GM23338 (cell line): ENCODE results near the gene ALG5. TPM values are rescaled to one million over a fixed set of nuclear protein-coding genes. Genes with fewer than 3 reads are reported as not detected.

Experiments used
- ATAC-seq: fragments of 200-7000 bp; cut with Tn5 transposase; 3 replicates; pipeline ENCODE4 v1.9.1; 2020
- DNase-seq: peaks from one replicate; pipeline ENCODE4 v3.0.0-alpha.2; 2015; ENCODE audit warnings: low spot score
- H2AFZ ChIP-seq: fragments of 200-600 bp; sonication (generic); 2 replicates; pipeline ENCODE4 v1.8.0; 2016; ENCODE audit warnings: antibody characterized with exemption, mild to moderate bottlenecking, moderate library complexity
- H3F3A ChIP-seq: fragments of 200-600 bp; sonication (generic); replicated peaks from 2 replicates; pipeline ENCODE4 v1.8.0; 2017; ENCODE audit warnings: antibody characterized with exemption, mixed run types, low read depth
- H3K27ac ChIP-seq: fragments of 200-600 bp; sonication (generic); 2 replicates; pipeline ENCODE4 v1.6.1; 2016; ENCODE audit warnings: low read depth
- H3K27me3 ChIP-seq: fragments of 200-600 bp; sonication (generic); 2 replicates; pipeline ENCODE4 v1.8.0; 2016; ENCODE audit warnings: mild to moderate bottlenecking, mixed run types, moderate library complexity; ENCODE audit not compliant: insufficient read depth
- H3K36me3 ChIP-seq: fragments of 200-600 bp; sonication (generic); 2 replicates; pipeline ENCODE4 v1.8.0; 2016; ENCODE audit warnings: mild to moderate bottlenecking; ENCODE audit not compliant: insufficient read depth
- H3K4me1 ChIP-seq: fragments of 200-600 bp; sonication (generic); 2 replicates; pipeline ENCODE4 v1.8.0; 2016; ENCODE audit warnings: mild to moderate bottlenecking, moderate library complexity; ENCODE audit not compliant: insufficient read depth
- H3K4me2 ChIP-seq: fragments of 200-600 bp; sonication (generic); 2 replicates; pipeline ENCODE4 v1.7.1; 2017; ENCODE audit warnings: mixed run types
- H3K4me3 ChIP-seq: fragments of 200-600 bp; sonication (generic); 2 replicates; pipeline ENCODE4 v1.6.1; 2016; ENCODE audit warnings: mixed run types
- H3K79me2 ChIP-seq: fragments of 200-600 bp; sonication (generic); replicated peaks from 2 replicates; pipeline ENCODE4 v1.8.0; 2017; ENCODE audit warnings: mild to moderate bottlenecking; ENCODE audit not compliant: insufficient read depth
- H3K9me2 ChIP-seq: fragments of 200-600 bp; sonication (generic); 2 replicates; pipeline ENCODE4 v1.8.0; 2017; ENCODE audit not compliant: insufficient read depth
- H4K20me1 ChIP-seq: fragments of 200-600 bp; sonication (generic); replicated peaks from 2 replicates; pipeline ENCODE4 v1.8.0; 2017; ENCODE audit warnings: mild to moderate bottlenecking; ENCODE audit not compliant: insufficient read depth
- H3K27ac Mint-ChIP-seq: 2 replicates; pipeline ENCODE4 v1.8.0; 2020; ENCODE audit warnings: inconsistent platforms, mild to moderate bottlenecking, moderate library complexity, mixed read lengths
- H3K27me3 Mint-ChIP-seq: 3 replicates; pipeline ENCODE4 v1.8.0; 2022; ENCODE audit warnings: low read depth, mild to moderate bottlenecking, moderate library complexity, mixed read lengths, inconsistent platforms; ENCODE audit not compliant: insufficient read depth, poor library complexity
- H3K36me3 Mint-ChIP-seq: 3 replicates; pipeline ENCODE4 v1.8.0; 2021; ENCODE audit warnings: low read depth, mild to moderate bottlenecking, inconsistent platforms, moderate library complexity, mixed read lengths
- H3K4me1 Mint-ChIP-seq: 3 replicates; pipeline ENCODE4 v1.8.0; 2020; ENCODE audit warnings: mild to moderate bottlenecking, inconsistent platforms, mixed read lengths
- H3K4me3 Mint-ChIP-seq: 3 replicates; pipeline ENCODE4 v1.8.0; 2021; ENCODE audit warnings: moderate library complexity, mild to moderate bottlenecking, inconsistent platforms, mixed read lengths
- H3K9me3 Mint-ChIP-seq: 3 replicates; pipeline ENCODE4 v1.8.0; 2020; ENCODE audit warnings: moderate library complexity, mild to moderate bottlenecking, inconsistent platforms, mixed read lengths
- CREB1 ChIP-seq: fragments of 250-450 bp; sonication (Bioruptor Pico); IDR thresholded peaks from 2 replicates; pipeline ENCODE4 v1.5.0; 2020; ENCODE audit warnings: low read depth, mild to moderate bottlenecking, moderate library complexity
- EZH2phosphoT487 ChIP-seq: fragments of 200-600 bp; sonication (generic); IDR thresholded peaks from one replicate; pipeline ENCODE4 v1.8.1; 2018; ENCODE audit warnings: antibody characterized with exemption; ENCODE audit not compliant: unreplicated experiment
- JUNB ChIP-seq: IDR thresholded peaks from one replicate; pipeline ENCODE4 v1.6.1; 2016; ENCODE audit warnings: antibody characterized with exemption; ENCODE audit not compliant: unreplicated experiment
- POLR2AphosphoS5 ChIP-seq: IDR thresholded peaks from 2 replicates; pipeline ENCODE4 v1.6.1; 2016; ENCODE audit warnings: antibody characterized with exemption, low read depth
- STAT1 ChIP-seq: IDR thresholded peaks from one replicate; pipeline ENCODE4 v1.6.1; 2016; ENCODE audit warnings: antibody characterized with exemption; ENCODE audit not compliant: unreplicated experiment
- ZNF114 ChIP-seq: fragments of 250-450 bp; sonication (Bioruptor Pico); IDR thresholded peaks from 2 replicates; pipeline ENCODE4 v1.5.0; 2020; ENCODE audit warnings: mild to moderate bottlenecking, moderate library complexity
- ZNF331 ChIP-seq: fragments of 250-450 bp; sonication (Bioruptor Pico); IDR thresholded peaks from 2 replicates; pipeline ENCODE4 v1.5.0; 2020; ENCODE audit warnings: low read depth, mild to moderate bottlenecking, moderate library complexity
- polyA plus RNA-seq: library from polyadenylated mRNA; unstranded; fragments of >200 nt; fragmentation: Nextera tagmentation; extraction: Ambion mirVana; gene quantifications from 2 replicates; pipeline ENCODE4 v1.2.1, GENCODE V29; 2016
- total RNA-seq: library from RNA; depleted of rRNA; stranded (reverse); fragments of >200 nt; shearing (Covaris generic); gene quantifications from 2 replicates; pipeline ENCODE4 v1.2.3, GENCODE V29; 2014
- TF ChIP-seq, protein P1 (sequence below), 2 experiments: fragments of 200-600 bp in 1 of 2; sonication (generic) in 1 of 2; conservative IDR thresholded peaks; 2 replicates each; pipeline versions ENCODE4 v1.5.1 to v1.6.1; 2016 to 2017; ENCODE audit warnings: antibody characterized with exemption in 2 of 2, low read depth in 2 of 2, mild to moderate bottlenecking in 2 of 2, moderate library complexity in 1 of 2
- TF ChIP-seq, protein P2 (sequence below): IDR thresholded peaks from one replicate; pipeline ENCODE4 v1.6.1; 2018; ENCODE audit warnings: antibody characterized with exemption; ENCODE audit not compliant: unreplicated experiment
- TF ChIP-seq, protein P3 (sequence below): IDR thresholded peaks from 2 replicates; pipeline ENCODE4 v1.6.1; 2016; ENCODE audit warnings: antibody characterized with exemption

ALG5 gene
- total and polyA plus RNA-seq, 2 experiments from 2014 or later: 15.6 to 34.0 TPM

DNA sequence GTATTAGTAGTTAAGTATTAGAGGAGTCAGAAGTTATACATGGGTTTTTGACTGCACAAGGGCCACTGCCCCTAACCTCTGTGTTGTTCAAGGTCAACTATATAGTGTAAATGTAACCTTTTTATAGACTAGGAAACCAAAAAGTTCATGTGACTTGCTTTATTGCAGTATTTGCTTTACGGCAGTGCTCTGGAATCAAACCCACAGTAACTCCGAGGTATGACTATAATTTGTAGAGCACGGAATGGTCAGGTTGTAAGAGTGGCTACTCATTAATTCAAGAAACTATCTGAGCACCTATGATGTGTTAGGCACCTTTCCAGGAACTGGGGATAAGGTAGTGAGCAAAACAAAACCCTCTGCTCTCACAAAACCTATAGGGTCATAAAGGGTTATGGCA, 38.1 kb upstream of the ALG5 start (continued):
- TF ChIP-seq STAT1 (no peak), POLR2AphosphoS5 (no peak), ZNF114 (CRISPR knock-in tag) (no peak), JUNB (no peak), EZH2phosphoT487 (no peak)
- TF ChIP-seq, protein P1, sequence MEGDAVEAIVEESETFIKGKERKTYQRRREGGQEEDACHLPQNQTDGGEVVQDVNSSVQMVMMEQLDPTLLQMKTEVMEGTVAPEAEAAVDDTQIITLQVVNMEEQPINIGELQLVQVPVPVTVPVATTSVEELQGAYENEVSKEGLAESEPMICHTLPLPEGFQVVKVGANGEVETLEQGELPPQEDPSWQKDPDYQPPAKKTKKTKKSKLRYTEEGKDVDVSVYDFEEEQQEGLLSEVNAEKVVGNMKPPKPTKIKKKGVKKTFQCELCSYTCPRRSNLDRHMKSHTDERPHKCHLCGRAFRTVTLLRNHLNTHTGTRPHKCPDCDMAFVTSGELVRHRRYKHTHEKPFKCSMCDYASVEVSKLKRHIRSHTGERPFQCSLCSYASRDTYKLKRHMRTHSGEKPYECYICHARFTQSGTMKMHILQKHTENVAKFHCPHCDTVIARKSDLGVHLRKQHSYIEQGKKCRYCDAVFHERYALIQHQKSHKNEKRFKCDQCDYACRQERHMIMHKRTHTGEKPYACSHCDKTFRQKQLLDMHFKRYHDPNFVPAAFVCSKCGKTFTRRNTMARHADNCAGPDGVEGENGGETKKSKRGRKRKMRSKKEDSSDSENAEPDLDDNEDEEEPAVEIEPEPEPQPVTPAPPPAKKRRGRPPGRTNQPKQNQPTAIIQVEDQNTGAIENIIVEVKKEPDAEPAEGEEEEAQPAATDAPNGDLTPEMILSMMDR (conservative IDR thresholded peaks at IDR 0.05; ENCODE audit: low read depth in 2 of 2): no peak
- TF ChIP-seq, protein P2, sequence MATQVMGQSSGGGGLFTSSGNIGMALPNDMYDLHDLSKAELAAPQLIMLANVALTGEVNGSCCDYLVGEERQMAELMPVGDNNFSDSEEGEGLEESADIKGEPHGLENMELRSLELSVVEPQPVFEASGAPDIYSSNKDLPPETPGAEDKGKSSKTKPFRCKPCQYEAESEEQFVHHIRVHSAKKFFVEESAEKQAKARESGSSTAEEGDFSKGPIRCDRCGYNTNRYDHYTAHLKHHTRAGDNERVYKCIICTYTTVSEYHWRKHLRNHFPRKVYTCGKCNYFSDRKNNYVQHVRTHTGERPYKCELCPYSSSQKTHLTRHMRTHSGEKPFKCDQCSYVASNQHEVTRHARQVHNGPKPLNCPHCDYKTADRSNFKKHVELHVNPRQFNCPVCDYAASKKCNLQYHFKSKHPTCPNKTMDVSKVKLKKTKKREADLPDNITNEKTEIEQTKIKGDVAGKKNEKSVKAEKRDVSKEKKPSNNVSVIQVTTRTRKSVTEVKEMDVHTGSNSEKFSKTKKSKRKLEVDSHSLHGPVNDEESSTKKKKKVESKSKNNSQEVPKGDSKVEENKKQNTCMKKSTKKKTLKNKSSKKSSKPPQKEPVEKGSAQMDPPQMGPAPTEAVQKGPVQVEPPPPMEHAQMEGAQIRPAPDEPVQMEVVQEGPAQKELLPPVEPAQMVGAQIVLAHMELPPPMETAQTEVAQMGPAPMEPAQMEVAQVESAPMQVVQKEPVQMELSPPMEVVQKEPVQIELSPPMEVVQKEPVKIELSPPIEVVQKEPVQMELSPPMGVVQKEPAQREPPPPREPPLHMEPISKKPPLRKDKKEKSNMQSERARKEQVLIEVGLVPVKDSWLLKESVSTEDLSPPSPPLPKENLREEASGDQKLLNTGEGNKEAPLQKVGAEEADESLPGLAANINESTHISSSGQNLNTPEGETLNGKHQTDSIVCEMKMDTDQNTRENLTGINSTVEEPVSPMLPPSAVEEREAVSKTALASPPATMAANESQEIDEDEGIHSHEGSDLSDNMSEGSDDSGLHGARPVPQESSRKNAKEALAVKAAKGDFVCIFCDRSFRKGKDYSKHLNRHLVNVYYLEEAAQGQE: no peak

DNA sequence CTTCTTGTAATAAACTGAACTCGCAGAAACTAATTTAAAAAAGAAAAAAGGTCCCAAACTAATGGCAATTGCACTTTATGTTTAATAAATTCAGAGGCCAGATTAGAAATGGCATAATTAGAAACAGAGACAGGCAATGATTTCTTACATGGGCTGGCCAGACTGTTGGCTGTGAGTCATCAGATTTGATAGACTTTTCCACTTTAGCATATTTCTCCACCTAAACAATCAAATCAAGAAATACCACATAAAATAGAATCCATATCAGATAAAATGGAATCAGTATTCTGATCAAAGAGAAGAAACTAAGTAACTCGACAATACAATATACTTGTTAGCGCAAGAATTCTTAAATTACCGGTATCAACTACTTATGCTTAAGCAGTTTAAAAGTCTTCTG, 30.5 kb upstream of the ALG5 start:
- H3K27ac Mint-ChIP-seq: no peak overlapping the region
- peaks cover 65% of the 10 kb centered on the region for H3K36me3 Mint-ChIP-seq
- H3K36me3 ChIP-seq: peaks cover 64% of the 10 kb centered on the region
- no peak for TF ChIP-seq EZH2phosphoT487
- TF ChIP-seq ZNF114 (CRISPR knock-in tag): no peak
- TF ChIP-seq, protein P3, sequence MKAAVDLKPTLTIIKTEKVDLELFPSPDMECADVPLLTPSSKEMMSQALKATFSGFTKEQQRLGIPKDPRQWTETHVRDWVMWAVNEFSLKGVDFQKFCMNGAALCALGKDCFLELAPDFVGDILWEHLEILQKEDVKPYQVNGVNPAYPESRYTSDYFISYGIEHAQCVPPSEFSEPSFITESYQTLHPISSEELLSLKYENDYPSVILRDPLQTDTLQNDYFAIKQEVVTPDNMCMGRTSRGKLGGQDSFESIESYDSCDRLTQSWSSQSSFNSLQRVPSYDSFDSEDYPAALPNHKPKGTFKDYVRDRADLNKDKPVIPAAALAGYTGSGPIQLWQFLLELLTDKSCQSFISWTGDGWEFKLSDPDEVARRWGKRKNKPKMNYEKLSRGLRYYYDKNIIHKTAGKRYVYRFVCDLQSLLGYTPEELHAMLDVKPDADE: no peak
- no peak for TF ChIP-seq CREB1 (CRISPR knock-in tag)
- TF ChIP-seq ZNF331: no peak
- no peak for TF ChIP-seq JUNB
- TF ChIP-seq, protein P1 (conservative IDR thresholded peaks at IDR 0.05; ENCODE audit: low read depth in 2 of 2): no peak
- TF ChIP-seq POLR2AphosphoS5: no peak
- TF ChIP-seq STAT1: no peak

More for the DNA sequence above, 30.5 kb upstream of the ALG5 start:
- Histone ChIP-seq H4K20me1 (no peaks in the 10 kb centered on the region; the same call in 1 of the 2 replicates), H3F3A (no peaks in the 10 kb centered on the region), H3K4me1 (no peaks in the 10 kb centered on the region), H3K79me2 (no peaks in the 10 kb centered on the region), H3K9me2 (no peaks in the 10 kb centered on the region), H3K4me2 (no peak overlapping the region), H3K27me3 (no peaks in the 10 kb centered on the region), H3K4me3 (no peak overlapping the region), H3K27ac (no peak overlapping the region), H2AFZ (no peak overlapping the region)
- DNase-seq: no peak
- Mint-ChIP-seq H3K27me3 (no peaks in the 10 kb centered on the region), H3K9me3 (no peaks in the 10 kb centered on the region), H3K4me3 (no peak overlapping the region), H3K4me1 (no peaks in the 10 kb centered on the region)
- no peak for ATAC-seq
